B cell (primary cell): ENCODE data around the gene OTOGL. TPM values are rescaled to one million over a fixed set of nuclear protein-coding genes. Genes with fewer than 3 reads are reported as not detected.

Source experiments
- ATAC-seq: fragments of 200-7000 bp; cut with Tn5 transposase; one replicate; pipeline ENCODE4 v1.10.0; 2021; ENCODE audit warnings: low read depth, mild to moderate bottlenecking, moderate number of reproducible peaks, moderate library complexity
- CTCF ChIA-PET: fragments of 350-600 bp; sonication (Branson Sonifier 250); formaldehyde crosslinking; loops from one replicate; lab custom pipeline; 2021; ENCODE audit warnings: antibody characterized with exemption, inconsistent platforms; lab: Charles Lee
- POLR2A ChIA-PET: fragments of 350-600 bp; sonication (Branson Sonifier 250); formaldehyde crosslinking; loops from one replicate; lab custom pipeline; 2021; ENCODE audit warnings: antibody characterized with exemption; lab: Charles Lee
- DNase-seq: peaks from one replicate; pipeline ENCODE4 v3.0.0; 2013
- H2AFZ ChIP-seq: 2 replicates; pipeline ENCODE4 v1.6.1; 2012; ENCODE audit warnings: mild to moderate bottlenecking, low read depth, low read length; ENCODE audit not compliant: insufficient read depth, poor library complexity, severe bottlenecking
- H3K27ac ChIP-seq, 2 donors: 1 replicate in 1 of 2; 2 replicates in 1 of 2; pipeline ENCODE4 v1.5.1; 2012 to 2013; ENCODE audit warnings: low read length in 2 of 2, mild to moderate bottlenecking in 2 of 2, moderate library complexity in 1 of 2
- H3K27me3 ChIP-seq, 4 experiments: fragments of 200-600 bp in 1 of 4; sonication (generic) in 1 of 4; replicated peaks in 1 of 4; 1 replicate in 2 of 4; 2 replicates in 2 of 4; pipeline versions ENCODE4 v1.6.1 to v1.7.0; 2013 to 2016; ENCODE audit warnings: low read length in 3 of 4, mild to moderate bottlenecking in 2 of 4, mixed read lengths in 1 of 4, moderate library complexity in 1 of 4; ENCODE audit not compliant: insufficient read depth in 4 of 4, control insufficient read depth in 3 of 4; ENCODE audit errors: control extremely low read depth in 1 of 4
- H3K36me3 ChIP-seq, 2 experiments: replicated peaks in 1 of 2; 1 replicate in 1 of 2; 2 replicates in 1 of 2; pipeline versions ENCODE4 v1.6.1 to v1.7.1; 2013; ENCODE audit warnings: low read length in 1 of 2; ENCODE audit not compliant: insufficient read depth in 2 of 2, control insufficient read depth in 1 of 2; ENCODE audit errors: control extremely low read depth in 1 of 2, extremely low read depth in 1 of 2
- H3K4me1 ChIP-seq, 2 donors: fragments of 200-600 bp in 1 of 2; sonication (generic) in 1 of 2; 1 replicate in 1 of 2; 2 replicates in 1 of 2; pipeline versions ENCODE4 v1.5.1 to v1.6.1; 2013 to 2017; ENCODE audit warnings: low read length in 2 of 2; ENCODE audit not compliant: control insufficient read depth in 2 of 2, insufficient read depth in 2 of 2
- H3K4me2 ChIP-seq: replicated peaks from 2 replicates; pipeline ENCODE3; 2012; ENCODE audit warnings: mild to moderate bottlenecking, low read depth, low read length; ENCODE audit not compliant: poor library complexity, severe bottlenecking
- H3K4me3 ChIP-seq, 5 experiments: fragments of 200-600 bp in 1 of 5; sonication (generic) in 1 of 5; 1 replicate in 3 of 5; 2 replicates in 2 of 5; pipeline versions ENCODE4 v1.5.1 to v1.7.0; 2011 to 2016; ENCODE audit warnings: low read length in 4 of 5, mild to moderate bottlenecking in 4 of 5, low read depth in 2 of 5, control low read depth in 1 of 5, moderate library complexity in 1 of 5; ENCODE audit not compliant: insufficient read depth in 1 of 5; ENCODE audit errors: control extremely low read depth in 1 of 5, extremely low read depth in 1 of 5
- H3K79me2 ChIP-seq: fragments of 200-600 bp; sonication (generic); one replicate; pipeline ENCODE4 v1.6.0; 2016; ENCODE audit warnings: low read length; ENCODE audit not compliant: control insufficient read depth, insufficient read depth
- H3K9ac ChIP-seq: fragments of 200-600 bp; sonication (generic); 2 replicates; pipeline ENCODE4 v1.6.1; 2017; ENCODE audit warnings: mild to moderate bottlenecking, low read length, moderate library complexity
- H3K9me3 ChIP-seq, 3 donors: one replicate each; pipeline versions ENCODE4 v1.6.1 to v1.7.1; 2013; ENCODE audit warnings: low read length in 2 of 3; ENCODE audit not compliant: control insufficient read depth in 2 of 3, insufficient read depth in 1 of 3; ENCODE audit errors: control extremely low read depth in 1 of 3
- H4K20me1 ChIP-seq: 2 replicates; pipeline ENCODE4 v1.6.0; 2012; ENCODE audit warnings: mild to moderate bottlenecking, low read length; ENCODE audit not compliant: insufficient read depth, control insufficient read depth, poor library complexity, severe bottlenecking
- H3K27ac Mint-ChIP-seq: one replicate; pipeline ENCODE4 v1.8.0; 2021; ENCODE audit warnings: mixed read lengths
- H3K27me3 Mint-ChIP-seq: one replicate; pipeline ENCODE4 v1.8.0; 2021; ENCODE audit warnings: mixed read lengths
- H3K4me1 Mint-ChIP-seq: one replicate; pipeline ENCODE4 v1.8.0; 2021; ENCODE audit warnings: mixed read lengths
- H3K4me3 Mint-ChIP-seq: one replicate; pipeline ENCODE4 v1.8.0; 2021; ENCODE audit warnings: mixed read lengths
- H3K9me3 Mint-ChIP-seq: one replicate; pipeline ENCODE4 v1.8.0; 2022; ENCODE audit warnings: mixed read lengths; ENCODE audit not compliant: insufficient read depth
- CTCF ChIP-seq: fragments of 200-600 bp; IDR thresholded peaks from one replicate; pipeline ENCODE4 v1.8.0; 2022; ENCODE audit warnings: antibody characterized with exemption, mild to moderate bottlenecking
- EZH2 ChIP-seq: IDR thresholded peaks from 2 replicates; pipeline ENCODE4 v1.6.1; 2012; ENCODE audit warnings: borderline replicate concordance, low read depth, mild to moderate bottlenecking, moderate library complexity, low read length; ENCODE audit not compliant: insufficient read depth, poor library complexity, severe bottlenecking
- WGBS: methylation state at CpG from one replicate; pipeline ENCODE4 v1.1.5; 2013; ENCODE audit warnings: missing lambda C conversion rate; ENCODE audit not compliant: insufficient coverage; 5-methylcytosine and 5-hydroxymethylcytosine counted together
- intact Hi-C: fragments of 100-400 bp; cut with micrococcal nuclease; formaldehyde crosslinking; loops from one replicate; pipeline ENCODE4 v1.10.0; 2022
- polyA plus RNA-seq: library from polyadenylated mRNA; depleted of rRNA; stranded (reverse); fragments of >200 nt; gene quantifications from 2 replicates; pipeline ENCODE4 v1.2.3, GENCODE V29; 2012
- total RNA-seq, 2 donors: library from RNA; stranded (reverse); fragments of 120-200 nt in 1 of 2; gene quantifications; 1 replicate in 1 of 2; 2 replicates in 1 of 2; pipeline versions ENCODE4 v1.2.3 to v1.2.4, GENCODE V29; 2013 to 2022

OTOGL gene
- total and polyA plus RNA-seq, 2 donors (not counting 1 experiment from before 2014, with no cell fraction given) = not detected

- ChIA-PET CTCF (no interaction called here), POLR2A (no interaction called here)
- H3K4me1 Mint-ChIP-seq = no peaks in the 10 kb centered on the region
- no peaks in the 10 kb centered on the region for H3K79me2 ChIP-seq
- no peak for ATAC-seq
- no peaks in the 10 kb centered on the region for H3K27me3 Mint-ChIP-seq
- no CpG with 5 or more reads among the region's 4 CpGs for WGBS
- H3K4me3 ChIP-seq = no peak overlapping the region
- intact Hi-C loops = no loop called here
- no peak for DNase-seq
- H3K27me3 ChIP-seq = no peaks in the 10 kb centered on the region
- H3K4me3 Mint-ChIP-seq = no peak overlapping the region
- no peaks in the 10 kb centered on the region for H3K9me3 ChIP-seq
- H3K27ac ChIP-seq = no peak overlapping the region
- no peaks in the 10 kb centered on the region for H3K4me1 ChIP-seq
- TF ChIP-seq CTCF (no peak), EZH2 (no peak)
- no peak overlapping the region for H3K4me2 ChIP-seq
- H3K9me3 Mint-ChIP-seq = no peaks in the 10 kb centered on the region
- no peak overlapping the region for H3K27ac Mint-ChIP-seq
- no peaks in the 10 kb centered on the region for H3K36me3 ChIP-seq
- no peaks in the 10 kb centered on the region for H4K20me1 ChIP-seq
- no peak overlapping the region for H3K9ac ChIP-seq
- H2AFZ ChIP-seq = no peak overlapping the region
Observed at GRCh38 chr12:80373666-80374065, 274.3 kb downstream of the OTOGL start.

GRCh38 chr12:80374615-80375014 is 275.3 kb downstream of the OTOGL start:
- no peaks in the 10 kb centered on the region for H3K36me3 ChIP-seq
- no peak overlapping the region for H3K4me3 ChIP-seq
- no peaks in the 10 kb centered on the region for H3K4me1 Mint-ChIP-seq
- H3K4me3 Mint-ChIP-seq = no peak overlapping the region
- no peaks in the 10 kb centered on the region for H4K20me1 ChIP-seq
- no peaks in the 10 kb centered on the region for H3K27me3 Mint-ChIP-seq
- no peaks in the 10 kb centered on the region for H3K9me3 Mint-ChIP-seq
- ATAC-seq (no peak), DNase-seq (no peak)
- no peak overlapping the region for H3K27ac ChIP-seq
- H3K9ac ChIP-seq = no peak overlapping the region
- intact Hi-C loops = no loop called here
- ChIA-PET CTCF (no interaction called here), POLR2A (no interaction called here)
- H2AFZ ChIP-seq = no peak overlapping the region
- H3K4me1 ChIP-seq = no peaks in the 10 kb centered on the region
- TF ChIP-seq CTCF = no peak
- TF ChIP-seq EZH2 = no peak
- H3K27me3 ChIP-seq = no peaks in the 10 kb centered on the region
- no peak overlapping the region for H3K27ac Mint-ChIP-seq
- H3K9me3 ChIP-seq = no peaks in the 10 kb centered on the region
- H3K79me2 ChIP-seq = no peaks in the 10 kb centered on the region
- H3K4me2 ChIP-seq = no peak overlapping the region
